VCaP (cell line): ENCODE measurements around the gene KCNA10.

Experiments used
- H3K27ac ChIP-seq: fragments of 450-650 bp; 2 replicates; pipeline ENCODE4 v1.5.1; 2017
- TF ChIP-seq, protein P1 (sequence below): fragments of 450-650 bp; conservative IDR thresholded peaks from 2 replicates; pipeline ENCODE4 v1.5.1; 2017; ENCODE audit warnings: mild to moderate bottlenecking, moderate library complexity

Gene KCNA10

DNA sequence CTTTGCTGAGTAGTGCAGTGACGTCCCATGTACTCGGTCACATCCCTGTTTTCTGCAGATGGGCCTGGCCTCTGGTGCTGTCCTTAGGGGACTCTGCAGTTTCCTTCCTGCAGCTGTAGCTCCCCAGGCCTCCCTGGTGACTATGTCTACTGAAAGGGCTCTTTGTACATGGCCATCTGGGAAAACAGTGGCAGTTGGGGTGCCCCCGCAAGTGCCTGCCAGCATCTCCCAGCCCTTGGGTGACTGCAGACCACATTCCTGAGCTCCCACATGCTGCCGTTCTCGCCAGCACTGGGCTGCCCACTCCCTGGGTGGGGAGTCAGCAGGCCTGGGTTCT is 37.5 kb upstream of the KCNA10 start:
- TF ChIP-seq, protein P1, sequence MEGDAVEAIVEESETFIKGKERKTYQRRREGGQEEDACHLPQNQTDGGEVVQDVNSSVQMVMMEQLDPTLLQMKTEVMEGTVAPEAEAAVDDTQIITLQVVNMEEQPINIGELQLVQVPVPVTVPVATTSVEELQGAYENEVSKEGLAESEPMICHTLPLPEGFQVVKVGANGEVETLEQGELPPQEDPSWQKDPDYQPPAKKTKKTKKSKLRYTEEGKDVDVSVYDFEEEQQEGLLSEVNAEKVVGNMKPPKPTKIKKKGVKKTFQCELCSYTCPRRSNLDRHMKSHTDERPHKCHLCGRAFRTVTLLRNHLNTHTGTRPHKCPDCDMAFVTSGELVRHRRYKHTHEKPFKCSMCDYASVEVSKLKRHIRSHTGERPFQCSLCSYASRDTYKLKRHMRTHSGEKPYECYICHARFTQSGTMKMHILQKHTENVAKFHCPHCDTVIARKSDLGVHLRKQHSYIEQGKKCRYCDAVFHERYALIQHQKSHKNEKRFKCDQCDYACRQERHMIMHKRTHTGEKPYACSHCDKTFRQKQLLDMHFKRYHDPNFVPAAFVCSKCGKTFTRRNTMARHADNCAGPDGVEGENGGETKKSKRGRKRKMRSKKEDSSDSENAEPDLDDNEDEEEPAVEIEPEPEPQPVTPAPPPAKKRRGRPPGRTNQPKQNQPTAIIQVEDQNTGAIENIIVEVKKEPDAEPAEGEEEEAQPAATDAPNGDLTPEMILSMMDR = no peak
- no peak overlapping the region for H3K27ac ChIP-seq

DNA sequence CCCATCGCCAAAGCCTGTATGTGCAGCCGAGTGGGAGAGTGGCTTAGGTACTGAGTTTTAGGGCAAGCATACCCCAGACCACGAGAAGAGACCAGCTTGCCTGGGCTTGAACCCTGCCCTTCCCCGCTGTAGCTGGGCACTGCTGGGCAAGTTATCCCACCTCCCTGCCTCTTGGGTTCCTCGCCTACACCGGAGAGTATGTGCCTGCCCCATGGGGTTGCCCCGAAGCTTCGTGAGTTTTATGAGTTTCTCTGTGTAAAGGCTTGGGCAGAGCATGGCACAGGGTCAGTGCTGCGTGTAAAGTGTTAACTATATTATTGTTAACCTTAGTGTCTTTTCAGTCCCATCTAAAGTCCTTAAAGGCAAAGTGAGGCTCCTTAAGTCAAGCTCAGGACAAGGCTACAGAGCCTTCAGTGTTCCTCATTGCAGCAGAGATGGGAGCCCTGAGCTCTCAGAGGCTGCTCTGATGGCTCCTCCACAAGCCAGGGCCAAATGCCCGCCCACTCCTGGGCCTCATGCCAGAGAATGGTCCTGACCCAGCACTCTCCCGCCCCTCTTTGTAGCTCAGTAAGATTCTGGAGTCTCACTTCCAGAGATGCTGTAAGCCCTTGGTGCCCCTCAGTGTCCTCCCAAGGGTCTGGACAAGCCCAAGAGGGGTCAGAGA is 37.0 kb upstream of the KCNA10 start:
- no peak overlapping the region for H3K27ac ChIP-seq
- TF ChIP-seq, protein P1 = no peak

DNA sequence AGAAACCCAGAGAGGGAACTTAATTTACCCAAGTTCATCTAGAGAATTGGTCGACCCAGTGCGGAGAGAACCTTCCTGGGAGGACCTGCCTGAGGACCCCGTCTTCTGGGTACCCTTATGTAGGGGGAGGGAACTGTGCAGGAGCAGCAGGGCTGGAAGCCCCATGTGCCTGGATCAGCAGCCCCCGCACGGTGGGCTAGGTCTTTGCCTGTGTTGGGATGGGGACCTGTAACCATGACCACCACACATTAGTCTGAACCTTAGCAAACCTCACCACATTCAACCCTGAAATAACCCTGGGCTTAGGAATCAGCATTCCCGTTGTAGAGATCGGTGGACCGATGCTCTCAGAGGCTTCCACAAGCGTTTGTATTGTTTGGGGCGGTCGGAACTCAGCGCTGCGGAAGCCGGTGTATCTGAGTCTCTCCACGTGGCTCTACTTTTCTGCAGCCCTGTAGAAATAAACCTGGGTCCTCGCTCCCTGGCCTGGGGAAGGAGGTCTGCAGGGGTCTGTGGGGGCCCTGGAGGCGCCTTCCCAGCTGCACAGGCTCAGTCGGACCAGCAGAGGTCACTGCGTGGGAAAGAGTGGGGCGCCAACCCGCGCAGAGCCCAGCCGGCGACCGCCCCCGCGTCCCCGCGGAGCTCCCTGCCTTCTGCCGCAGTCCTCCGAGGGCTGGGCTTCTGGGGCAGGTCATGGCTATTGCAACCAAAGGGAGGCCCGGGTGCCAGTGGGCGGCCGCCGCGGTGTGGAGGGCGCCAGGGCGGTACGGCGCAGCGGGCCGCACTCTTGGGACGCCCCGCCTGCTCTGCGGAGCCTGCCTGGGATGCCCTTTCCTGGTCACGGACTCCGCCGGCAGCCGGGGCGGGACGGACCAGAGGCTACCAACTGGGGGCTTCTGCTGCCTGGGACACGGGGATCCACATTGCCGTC is 36.2 kb upstream of the KCNA10 start:
- TF ChIP-seq, protein P1 = peak; percentile 52
- H3K27ac ChIP-seq = no peak overlapping the region

DNA sequence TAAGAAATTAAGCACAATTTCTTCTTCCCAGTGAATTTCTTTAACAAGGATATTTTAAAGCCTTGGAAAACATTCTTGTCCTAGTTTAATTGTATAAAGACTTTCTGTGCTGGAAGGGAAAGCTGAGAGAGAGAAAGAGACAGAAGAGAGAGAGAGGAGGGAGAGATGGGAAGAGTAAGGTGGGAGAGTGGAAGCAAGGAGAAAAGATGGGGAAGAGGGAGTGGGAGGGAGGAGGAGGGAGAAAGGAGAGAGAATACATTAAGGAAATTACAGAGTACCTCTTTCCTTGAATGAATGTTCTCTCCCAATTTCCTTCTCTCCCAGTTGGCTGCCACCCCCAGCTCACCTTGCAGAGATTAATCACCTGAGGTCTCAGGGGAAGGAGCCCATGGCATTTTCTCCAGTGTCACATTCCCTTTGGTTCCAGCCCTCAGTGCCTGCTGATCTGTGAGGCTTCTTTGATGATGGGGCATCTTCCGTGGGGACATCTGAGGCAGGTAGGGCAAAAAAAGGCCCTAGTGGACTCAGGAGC is 32.4 kb upstream of the KCNA10 start:
- TF ChIP-seq, protein P1 = no peak

DNA sequence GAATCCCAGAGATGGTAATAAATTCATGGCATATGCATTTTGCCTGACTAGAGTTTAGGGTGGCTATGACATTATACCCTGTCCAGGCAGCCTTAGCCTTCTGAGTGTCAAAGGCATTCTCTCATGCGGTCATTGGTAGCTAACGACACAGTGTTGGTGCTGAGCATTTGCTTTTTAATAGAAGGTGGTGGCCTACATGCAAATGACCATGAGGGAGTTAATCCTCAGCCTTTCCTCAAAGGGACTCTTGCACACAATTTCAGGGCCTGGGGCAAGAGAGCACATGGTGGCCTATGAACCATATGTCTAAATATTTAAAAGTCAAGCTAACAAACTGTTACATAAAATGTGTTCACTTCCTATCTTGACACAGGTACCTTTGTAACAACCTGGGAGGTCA is 30.9 kb upstream of the KCNA10 start:
- no peak overlapping the region for H3K27ac ChIP-seq
- TF ChIP-seq, protein P1 = no peak

More for the DNA sequence above, 32.4 kb upstream of the KCNA10 start:
- H3K27ac ChIP-seq = no peak overlapping the region

DNA sequence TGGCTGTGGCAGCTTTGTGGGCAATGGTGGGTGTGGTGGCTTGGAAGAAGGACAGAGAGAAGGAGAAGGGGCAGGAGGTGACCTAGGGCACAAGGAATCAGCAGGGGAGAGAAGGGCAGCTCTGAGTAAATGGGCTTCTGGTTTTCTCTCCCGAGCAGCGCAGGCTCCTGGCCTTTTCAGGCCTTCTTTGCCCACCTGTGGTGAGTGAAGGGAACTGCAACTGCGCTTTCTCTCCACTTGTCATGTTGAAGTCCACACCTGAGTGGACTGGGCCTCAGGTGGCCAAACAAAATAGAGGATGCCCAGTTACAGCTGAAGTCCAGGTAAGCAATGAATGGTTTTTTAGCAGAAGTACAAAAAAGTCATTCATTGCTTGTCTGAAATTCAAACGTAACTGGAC is 29.4 kb upstream of the KCNA10 start:
- TF ChIP-seq, protein P1 = peak; percentile 82

DNA sequence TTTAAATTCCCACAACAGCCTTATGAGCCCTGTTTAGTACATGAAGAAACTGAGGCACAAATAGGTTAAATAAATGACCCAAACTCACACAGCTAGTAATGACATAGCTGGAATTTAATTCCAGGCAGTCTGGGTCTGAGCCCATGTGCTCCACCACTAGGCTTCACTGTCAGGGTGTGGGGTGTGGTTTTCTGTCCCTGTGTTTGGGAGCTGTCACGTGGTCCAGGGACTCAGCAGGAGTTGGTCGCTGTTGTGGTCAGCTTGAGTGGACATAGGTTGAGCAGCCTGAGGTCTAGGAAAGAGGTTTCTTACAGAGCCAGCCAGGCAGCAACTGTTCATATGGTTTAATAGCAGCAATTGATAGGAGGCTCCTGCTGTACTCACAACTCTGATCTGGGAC is 28.0 kb upstream of the KCNA10 start:
- TF ChIP-seq, protein P1 = no peak
- no peak overlapping the region for H3K27ac ChIP-seq

More for the DNA sequence above, 29.4 kb upstream of the KCNA10 start:
- no peak overlapping the region for H3K27ac ChIP-seq
